Panc1 (cell line): Measurements from ENCODE around the gene PTAR1.

ENCODE experiments used
- CTCF ChIP-seq: fragments of 450-650 bp; IDR thresholded peaks from 2 replicates; pipeline ENCODE4 v1.5.1; 2017; ENCODE audit warnings: mild to moderate bottlenecking
- POLR2AphosphoS5 ChIP-seq: IDR thresholded peaks from 2 replicates; pipeline ENCODE4 v1.6.1; 2012; ENCODE audit warnings: mild to moderate bottlenecking, low read depth, low read length, moderate library complexity
- SIN3A ChIP-seq: IDR thresholded peaks from 2 replicates; pipeline ENCODE4 v1.6.1; 2012; ENCODE audit warnings: low read depth, mild to moderate bottlenecking, low read length, moderate library complexity, borderline replicate concordance; ENCODE audit not compliant: insufficient read depth
- TCF7L2 ChIP-seq: IDR thresholded peaks from 2 replicates; pipeline ENCODE4 v1.6.1; 2011; ENCODE audit warnings: mild to moderate bottlenecking, low read depth, low read length, inconsistent platforms

- TF ChIP-seq CTCF: no peak
- TF ChIP-seq POLR2AphosphoS5: no peak
- TF ChIP-seq SIN3A: no peak
- no peak for TF ChIP-seq TCF7L2
Measured at GRCh38 chr9:69773258-69773657, 13.4 kb upstream of the PTAR1 start.
